Right renal cortex interstitium (tissue), 3 donors: ENCODE results near the gene KLHDC4. TPM values are rescaled to one million over a fixed set of nuclear protein-coding genes. Genes with fewer than 3 reads are reported as not detected.

Source experiments
- DNase-seq, 3 donors: peaks; one replicate each; pipeline ENCODE4 v3.0.0-alpha.2; 2013; ENCODE audit warnings: low read depth in 3 of 3, low spot score in 2 of 3
- polyA plus RNA-seq, 3 donors: library from polyadenylated mRNA; unstranded; fragments of 120-200 nt; gene quantifications; one replicate each; pipeline ENCODE4 v1.2.1, GENCODE V29; 2013; ENCODE audit not compliant: insufficient read length in 3 of 3

Gene KLHDC4
- polyA plus RNA-seq, 3 donors = 21.6 to 24.2 (median 24.0) TPM

- DNase-seq = no peak
These were observed 63.4 kb downstream of the KLHDC4 start for GRCh38 chr16:87702325-87702811.

- DNase-seq = no peak
These were observed 64.3 kb downstream of the KLHDC4 start for GRCh38 chr16:87701505-87701921.

GRCh38 chr16:87701078-87701460 lies 64.7 kb downstream of the KLHDC4 start:
- no peak for DNase-seq

GRCh38 chr16:87700406-87701077 lies 65.2 kb downstream of the KLHDC4 start:
- no peak for DNase-seq

- no peak for DNase-seq
These were observed 67.0 kb downstream of the KLHDC4 start for GRCh38 chr16:87698676-87699199.

GRCh38 chr16:87698241-87698640 lies 67.5 kb downstream of the KLHDC4 start:
- no peak for DNase-seq

- DNase-seq = no peak
These were observed 68.0 kb downstream of the KLHDC4 start for GRCh38 chr16:87697792-87698191.

GRCh38 chr16:87697256-87697655 lies 68.5 kb downstream of the KLHDC4 start:
- DNase-seq = no peak

GRCh38 chr16:87696726-87697125 lies 69.1 kb downstream of the KLHDC4 start:
- no peak for DNase-seq

GRCh38 chr16:87695534-87695933 lies 70.3 kb downstream of the KLHDC4 start:
- no peak for DNase-seq

GRCh38 chr16:87694441-87695125 lies 71.2 kb downstream of the KLHDC4 start:
- DNase-seq = no peak

GRCh38 chr16:87693827-87694226 lies 72.0 kb downstream of the KLHDC4 start:
- DNase-seq = no peak

GRCh38 chr16:87692756-87693155 lies 73.0 kb downstream of the KLHDC4 start:
- DNase-seq = no peak

- DNase-seq = no peak
These were observed 73.6 kb downstream of the KLHDC4 start for GRCh38 chr16:87692176-87692575.

GRCh38 chr16:87691686-87692079 lies 74.1 kb downstream of the KLHDC4 start:
- DNase-seq = no peak

- no peak for DNase-seq
These were observed 74.7 kb downstream of the KLHDC4 start for GRCh38 chr16:87690911-87691685.

GRCh38 chr16:87689956-87690465 lies 75.8 kb downstream of the KLHDC4 start:
- no peak for DNase-seq

GRCh38 chr16:87688876-87689815 lies 76.6 kb downstream of the KLHDC4 start:
- no peak for DNase-seq

- no peak for DNase-seq
These were observed 77.7 kb downstream of the KLHDC4 start for GRCh38 chr16:87687998-87688529.
